ENCODE measurements around the gene RNU5D-1. TPM values are rescaled to one million over a fixed set of nuclear protein-coding genes. Genes with fewer than 3 reads are reported as not detected.
A peak's percentile ranks its signal among the peaks of the same experiment; 100 is the strongest.

The RNU5D-1 gene
- total RNA-seq: not detected in 2 replicates
- long read RNA-seq: 0 reads

GRCh38 chr1:44730741-44731512, at the start of gene RNU5D-1:
TSS of gene RNU5D-1 (minus strand) at chr1:44731170.
- Mint-ChIP-seq H3K4me1 (ENCODE audit: low read depth) (peaks cover 5% of the 10 kb centered on the region), H3K27ac (peak within 1 kb of the TSS; percentile 100), H3K9me3 (ENCODE audit: low read depth) (peaks cover 6% of the 10 kb centered on the region), H3K36me3 (ENCODE audit: insufficient read depth) (no peaks in the 10 kb centered on the region), H3K4me3 (ENCODE audit: low read depth) (peak within 1 kb of the TSS; percentile 63), H3K27me3 (no peaks in the 10 kb centered on the region)
- DNase-seq (ENCODE audit: low spot score, unreplicated experiment): peak; percentile 60
- peak; percentile 74 for TF ChIP-seq CTCF (IDR thresholded peaks at IDR 0.05; ENCODE audit: unreplicated experiment)

- Mint-ChIP-seq H3K27ac (peak overlapping the region; percentile 62), H3K9me3 (ENCODE audit: low read depth) (no peaks in the 10 kb centered on the region), H3K36me3 (ENCODE audit: insufficient read depth) (peaks cover 28% of the 10 kb centered on the region), H3K4me3 (ENCODE audit: low read depth) (no peak overlapping the region), H3K4me1 (ENCODE audit: low read depth) (peaks cover 25% of the 10 kb centered on the region), H3K27me3 (no peaks in the 10 kb centered on the region)
- no peak for TF ChIP-seq CTCF (IDR thresholded peaks at IDR 0.05; ENCODE audit: unreplicated experiment)
- no peak for DNase-seq (ENCODE audit: low spot score, unreplicated experiment)
Observed at GRCh38 chr1:44780583-44781121, 49.7 kb upstream of the RNU5D-1 start.

- Mint-ChIP-seq H3K27ac (peak overlapping the region; percentile 90), H3K4me1 (ENCODE audit: low read depth) (peaks cover 22% of the 10 kb centered on the region), H3K9me3 (ENCODE audit: low read depth) (no peaks in the 10 kb centered on the region), H3K27me3 (no peaks in the 10 kb centered on the region), H3K4me3 (ENCODE audit: low read depth) (peak overlapping the region; percentile 14), H3K36me3 (ENCODE audit: insufficient read depth) (peaks cover 28% of the 10 kb centered on the region)
- no peak for DNase-seq (ENCODE audit: low spot score, unreplicated experiment)
- TF ChIP-seq CTCF (IDR thresholded peaks at IDR 0.05; ENCODE audit: unreplicated experiment): no peak
Observed at GRCh38 chr1:44778705-44779576, 48.0 kb upstream of the RNU5D-1 start.

GRCh38 chr1:44777969-44778635, 47.1 kb upstream of the RNU5D-1 start:
- Mint-ChIP-seq H3K27me3 (no peaks in the 10 kb centered on the region), H3K36me3 (ENCODE audit: insufficient read depth) (peaks cover 28% of the 10 kb centered on the region), H3K4me3 (ENCODE audit: low read depth) (peak overlapping the region; percentile 94), H3K4me1 (ENCODE audit: low read depth) (peaks cover 18% of the 10 kb centered on the region), H3K27ac (peak overlapping the region; percentile 91), H3K9me3 (ENCODE audit: low read depth) (no peaks in the 10 kb centered on the region)
- no peak for TF ChIP-seq CTCF (IDR thresholded peaks at IDR 0.05; ENCODE audit: unreplicated experiment)
- no peak for DNase-seq (ENCODE audit: low spot score, unreplicated experiment)

GRCh38 chr1:44777547-44777946, 46.6 kb upstream of the RNU5D-1 start:
- peak overlapping the region; percentile 91 for H3K27ac Mint-ChIP-seq
- no peak for DNase-seq (ENCODE audit: low spot score, unreplicated experiment)
- no peaks in the 10 kb centered on the region for H3K9me3 Mint-ChIP-seq (ENCODE audit: low read depth)
- TF ChIP-seq CTCF (IDR thresholded peaks at IDR 0.05; ENCODE audit: unreplicated experiment): no peak
- H3K4me3 Mint-ChIP-seq (ENCODE audit: low read depth): peak overlapping the region; percentile 94
- peaks cover 28% of the 10 kb centered on the region for H3K36me3 Mint-ChIP-seq (ENCODE audit: insufficient read depth)
- H3K4me1 Mint-ChIP-seq (ENCODE audit: low read depth): peaks cover 18% of the 10 kb centered on the region
- H3K27me3 Mint-ChIP-seq: no peaks in the 10 kb centered on the region
